Limb (tissue), 2 donors: Measurements from ENCODE around the gene MRPL2.

Source experiments
- DNase-seq, 2 donors: peaks; one replicate each; pipeline ENCODE4 v3.0.0-alpha.2; 2016; ENCODE audit errors: extremely low spot score in 2 of 2

MRPL2 gene

DNA sequence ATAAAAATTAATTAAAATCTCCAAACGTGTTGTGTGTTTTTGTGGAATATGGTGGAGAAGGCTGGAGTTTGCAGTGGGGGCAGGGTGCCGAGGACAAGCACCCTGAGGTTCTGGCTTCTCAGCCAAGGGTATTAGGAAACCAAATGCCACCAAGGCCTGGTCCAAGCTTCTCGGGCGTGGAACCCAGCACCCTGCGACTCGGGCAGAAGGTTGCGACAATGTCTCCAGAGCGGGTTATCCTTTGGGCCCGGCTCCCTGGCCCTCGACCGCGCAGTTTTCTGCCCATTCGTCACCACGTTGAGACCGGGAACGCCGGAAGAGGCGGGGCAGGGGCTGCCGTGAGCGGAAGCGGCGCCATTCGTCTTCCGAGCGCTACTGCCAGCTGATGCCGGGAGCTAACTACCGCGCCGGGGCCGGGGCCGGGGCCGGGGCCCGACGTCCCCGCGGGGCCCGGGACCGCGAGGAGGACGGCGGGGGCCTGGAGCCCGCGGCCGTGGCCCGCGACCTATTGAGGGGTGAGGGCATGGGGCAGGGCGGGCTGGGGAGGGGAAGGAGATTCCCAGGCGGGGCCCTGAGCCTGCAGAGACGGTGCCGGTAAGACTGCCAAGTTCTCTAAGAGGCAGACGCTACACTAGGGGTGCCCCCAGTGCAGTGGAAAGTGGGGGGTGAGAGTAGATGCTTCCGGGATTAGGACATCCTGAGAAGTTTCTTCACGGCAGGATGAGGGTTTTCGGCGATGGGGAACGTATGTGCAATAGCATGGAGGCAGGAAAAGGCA, 37.8 kb downstream of the MRPL2 start, which contains the start of gene RRP36:
Gene RRP36, plus strand, starts transcription at position 354 of the 778 bp plus-strand sequence. Its CDS starts 32 bp downstream, at position 386.
- peak; percentile 82 to 87 for DNase-seq

DNA sequence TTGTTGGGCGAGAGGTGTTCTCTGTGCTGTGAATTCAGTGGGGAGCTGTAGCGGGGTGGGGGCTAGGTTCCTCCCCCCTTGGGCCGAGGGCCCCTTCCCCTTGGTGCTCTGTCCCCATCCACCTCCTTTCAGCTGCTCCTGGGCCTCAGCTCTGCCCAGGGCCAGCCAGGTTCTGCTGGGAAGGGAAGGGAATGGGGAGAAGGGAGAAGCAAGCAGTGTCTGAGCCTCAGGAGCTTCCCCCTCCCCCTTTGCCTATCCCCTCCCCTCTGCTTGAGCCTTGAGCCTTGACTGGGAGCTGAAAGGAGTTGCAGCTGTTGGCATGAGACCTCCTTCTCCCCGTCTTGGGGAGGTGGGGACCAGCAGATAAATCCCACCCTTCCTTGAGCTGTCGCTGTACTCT, 38.4 kb downstream of the MRPL2 start:
- no peak for DNase-seq

DNA sequence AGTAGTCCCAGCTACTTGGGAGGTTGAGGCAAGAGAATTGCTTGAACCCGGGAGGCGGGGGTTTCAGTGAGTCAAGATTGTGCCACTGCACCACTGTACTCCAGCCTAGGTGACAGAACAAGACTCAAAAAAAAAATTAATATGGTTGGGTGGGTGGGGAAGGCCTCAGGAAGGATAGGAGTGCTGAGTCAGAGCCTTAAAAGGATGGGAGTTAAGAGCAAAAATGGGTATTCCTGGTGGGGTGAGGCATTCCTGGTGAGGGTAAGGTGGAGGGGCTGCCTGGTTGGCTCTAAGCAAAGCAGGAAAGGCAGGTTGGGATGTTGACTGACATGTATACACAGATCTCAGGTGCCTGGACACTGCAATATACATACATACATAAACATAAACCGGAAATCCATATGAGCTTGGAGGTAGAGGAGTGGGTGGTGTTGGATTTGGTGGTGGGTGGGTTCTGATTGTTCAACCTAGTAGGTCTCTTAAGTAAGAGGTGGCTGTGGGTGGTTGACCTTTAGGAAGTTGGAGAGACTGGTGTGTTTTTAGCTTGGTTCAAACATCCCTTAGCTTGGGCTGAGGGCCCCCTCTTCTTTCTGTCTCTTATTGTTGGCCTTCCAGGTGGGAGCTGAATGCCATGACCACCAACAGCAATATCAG, 39.1 kb downstream of the MRPL2 start:
- DNase-seq = no peak

DNA sequence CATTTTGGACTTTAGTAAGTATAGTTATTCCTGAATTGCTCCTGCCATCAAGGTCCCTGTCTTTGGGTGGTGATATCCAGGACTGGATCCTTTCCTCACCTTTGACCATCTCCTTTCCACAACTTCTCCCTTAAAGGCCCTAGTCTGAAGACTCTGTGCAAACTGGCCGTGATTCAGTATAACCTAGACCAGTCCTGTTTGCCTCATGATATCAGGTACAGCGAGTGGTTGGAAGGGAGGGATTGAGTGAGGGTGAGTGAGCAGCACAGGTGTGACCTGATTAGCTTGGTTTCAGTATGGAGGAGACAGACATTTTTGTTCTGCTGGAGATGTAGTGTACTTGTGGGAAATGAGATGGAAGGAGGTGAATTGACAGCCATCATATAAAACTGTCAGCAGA, 40.1 kb downstream of the MRPL2 start:
- no peak for DNase-seq

DNA sequence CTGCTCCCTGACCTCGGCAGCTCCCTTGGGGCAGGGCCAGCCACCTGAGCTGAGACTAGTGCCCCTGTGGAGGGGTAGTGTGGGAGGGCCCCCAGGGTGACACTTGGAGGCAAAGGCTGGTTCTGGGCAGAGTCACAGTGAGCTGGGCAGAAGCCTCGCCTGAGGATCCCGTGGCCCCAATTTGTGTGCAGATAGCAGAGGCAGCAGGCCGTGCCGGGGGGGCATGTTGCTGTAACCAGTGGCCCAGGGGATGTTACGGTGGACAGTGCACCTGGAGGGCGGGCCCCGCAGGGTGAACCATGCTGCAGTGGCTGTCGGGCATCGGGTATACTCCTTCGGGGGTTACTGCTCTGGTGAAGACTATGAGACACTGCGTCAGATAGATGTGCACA, 42.3 kb downstream of the MRPL2 start:
- no peak for DNase-seq

DNA sequence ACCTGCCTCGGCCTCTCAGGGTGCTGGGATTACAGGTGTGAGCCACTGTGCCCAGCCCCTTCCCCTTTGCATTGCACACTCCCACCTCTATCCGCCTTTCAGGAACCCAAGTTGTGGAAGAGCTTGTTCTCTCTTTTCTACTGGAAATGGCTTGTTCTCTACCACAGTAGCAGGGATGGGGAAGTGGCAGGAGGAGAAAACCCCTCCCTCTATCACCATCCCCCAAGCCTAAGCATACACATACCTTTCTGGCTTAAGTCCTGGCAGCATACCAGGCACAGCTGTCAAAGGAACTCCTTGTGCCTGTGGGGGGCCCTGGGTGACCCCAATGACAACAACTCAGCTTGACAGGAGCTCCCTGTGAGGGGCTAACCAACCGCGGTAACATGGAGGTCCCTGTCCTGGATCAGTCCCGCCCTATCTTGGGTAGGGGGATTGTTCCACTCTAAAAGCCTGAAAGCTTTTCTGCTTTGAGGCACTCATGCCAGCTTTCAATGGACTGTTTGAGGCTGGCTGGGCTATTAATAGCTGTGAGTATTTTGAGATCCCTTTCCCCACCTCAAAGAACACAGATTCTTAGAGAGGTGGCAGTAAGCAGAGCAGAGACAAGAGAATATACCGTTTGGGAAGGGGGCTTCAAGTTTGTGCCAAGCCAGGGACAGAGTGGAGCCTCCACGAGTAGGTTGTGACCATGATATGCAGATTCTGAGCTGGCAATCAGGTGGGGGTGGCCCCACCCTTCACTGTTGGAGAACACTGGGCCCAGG, 42.9 kb downstream of the MRPL2 start:
- DNase-seq = no peak

DNA sequence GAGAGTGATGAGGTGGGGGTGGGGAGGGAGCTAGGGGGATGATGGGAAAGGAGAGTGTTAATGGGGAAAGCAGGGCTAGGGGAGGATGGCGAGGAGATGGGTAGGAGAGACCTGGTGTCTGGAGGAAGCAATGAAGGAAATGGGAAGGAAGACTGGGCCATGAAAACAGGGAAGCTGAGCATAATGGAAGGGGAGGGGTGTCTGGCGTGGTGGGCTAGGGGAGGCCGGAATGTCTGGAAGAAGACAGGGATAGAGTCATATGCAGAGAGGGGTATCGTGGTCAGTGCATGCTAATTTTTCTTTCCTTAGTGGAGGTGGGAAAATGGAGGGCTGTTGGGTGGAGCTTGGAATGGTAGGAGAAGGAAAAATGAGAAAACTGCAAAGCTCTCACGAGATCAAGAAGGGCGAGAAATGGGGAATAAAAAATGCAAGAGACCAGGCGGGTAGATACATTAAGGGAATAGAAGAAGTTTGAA, 44.8 kb downstream of the MRPL2 start:
- no peak for DNase-seq

DNA sequence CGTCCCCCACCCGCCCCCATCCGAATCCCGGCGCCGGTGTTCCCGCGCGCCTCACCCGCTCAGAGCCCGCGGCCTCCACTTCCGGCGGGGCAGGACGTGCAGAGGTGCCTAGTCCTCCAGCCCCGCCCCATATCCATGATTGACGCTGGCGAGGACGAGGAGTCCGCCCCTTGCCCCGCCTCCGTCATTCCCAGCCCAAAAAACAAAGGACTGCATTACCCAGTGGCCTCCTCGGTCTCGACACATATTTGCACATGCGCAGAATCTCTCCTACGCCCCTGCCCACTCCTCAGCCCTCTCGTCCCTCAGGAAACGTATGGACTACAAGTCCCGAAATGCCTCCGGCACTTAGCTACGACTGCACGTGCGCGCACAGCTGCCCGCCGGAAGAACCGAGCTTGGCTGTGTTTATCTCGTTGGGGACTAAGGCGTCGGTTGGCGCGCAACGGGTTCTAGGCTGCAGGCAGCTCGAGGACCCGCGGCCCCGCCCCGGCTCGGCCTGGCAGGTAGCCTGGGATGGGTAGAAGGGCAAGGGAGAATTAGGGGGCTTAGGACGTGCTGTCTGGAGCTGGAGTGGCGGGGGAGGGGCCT, 45.3 kb downstream of the MRPL2 start, which contains the start of the genes KLHDC3 and MEA1:
Gene KLHDC3, plus strand, starts transcription at position 407 of the 591 bp plus-strand sequence. CDS start 2,944 bp downstream, outside the sequence.
Gene MEA1, minus strand, starts transcription at position 104 of the 591 bp plus-strand sequence. CDS start 133 bp downstream, outside the sequence.
- DNase-seq = peak; percentile 99 to 100

DNA sequence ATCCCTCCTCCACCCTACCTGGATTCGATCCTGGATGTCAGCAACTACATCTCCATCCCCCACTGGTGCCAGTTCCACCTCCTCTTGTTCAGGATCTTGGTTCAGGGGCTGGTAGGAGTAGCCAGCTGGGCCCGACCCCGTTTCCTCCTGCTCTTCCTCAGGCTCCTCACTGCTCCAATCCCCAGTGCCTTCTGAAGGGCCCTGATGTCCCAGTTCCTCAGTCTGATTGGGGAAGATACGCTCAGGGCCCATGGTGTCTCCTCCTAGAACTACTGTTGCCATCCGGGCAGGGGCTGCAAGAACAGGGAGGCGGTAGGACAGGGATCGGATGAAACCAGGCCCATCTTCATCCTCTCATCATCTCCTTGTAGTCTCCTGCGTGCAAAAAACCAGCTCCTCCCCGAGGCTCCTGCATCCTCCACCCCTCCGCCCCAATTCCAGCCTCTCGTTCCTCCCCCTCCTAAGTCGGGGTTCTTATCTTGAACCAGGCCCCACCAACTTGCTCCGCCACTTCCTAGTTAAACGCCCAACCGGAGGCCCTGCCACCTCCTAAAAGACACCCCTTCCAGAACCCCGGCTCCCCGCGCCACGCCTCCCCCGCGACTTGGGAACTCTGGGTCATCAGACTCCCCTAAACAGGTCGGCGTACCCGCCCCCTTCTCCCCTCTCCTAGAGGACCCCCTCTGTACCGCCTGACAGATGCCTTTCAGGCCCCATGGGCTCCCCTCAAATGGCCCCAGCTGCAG, 46.0 kb downstream of the MRPL2 start:
- no peak for DNase-seq

DNA sequence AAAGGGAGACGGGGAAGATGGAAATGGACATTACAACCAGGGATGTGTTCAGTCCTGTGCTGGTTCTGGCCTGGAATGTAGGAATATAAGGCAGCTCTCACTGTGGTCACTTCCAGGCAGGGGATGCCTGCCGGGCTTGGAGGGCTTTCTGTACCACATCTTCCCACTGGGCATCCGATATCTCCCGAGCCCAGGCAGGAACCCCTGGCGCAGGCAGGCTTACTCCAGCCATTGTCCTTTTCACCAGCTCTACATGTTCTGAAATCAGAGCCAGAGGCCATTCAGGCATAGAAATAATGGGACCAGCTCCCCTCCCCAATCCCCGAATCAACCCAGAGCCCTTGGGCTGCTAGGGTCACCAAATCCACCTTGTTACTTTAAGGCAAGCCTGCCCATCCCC, 46.9 kb downstream of the MRPL2 start:
- no peak for DNase-seq

DNA sequence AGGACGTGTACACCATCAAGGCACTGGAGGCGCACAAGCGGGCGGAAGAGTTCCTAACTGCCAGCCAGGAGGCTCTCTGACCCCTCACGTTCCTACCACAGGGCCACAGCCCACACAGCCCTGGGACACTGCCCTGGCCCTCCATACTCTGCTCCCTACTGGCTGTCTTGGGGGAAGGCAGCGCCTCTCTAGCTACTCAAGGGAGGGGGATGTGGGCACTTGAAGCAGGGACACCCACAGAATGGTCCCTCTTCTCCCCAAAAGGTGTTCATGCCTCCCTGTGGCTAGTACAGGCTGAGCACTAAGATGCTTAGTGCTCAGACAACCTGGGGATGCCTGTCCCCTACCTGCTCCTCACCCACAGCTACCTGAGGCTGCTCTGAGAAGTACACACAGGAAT, 48.0 kb downstream of the MRPL2 start:
- DNase-seq = no peak

DNA sequence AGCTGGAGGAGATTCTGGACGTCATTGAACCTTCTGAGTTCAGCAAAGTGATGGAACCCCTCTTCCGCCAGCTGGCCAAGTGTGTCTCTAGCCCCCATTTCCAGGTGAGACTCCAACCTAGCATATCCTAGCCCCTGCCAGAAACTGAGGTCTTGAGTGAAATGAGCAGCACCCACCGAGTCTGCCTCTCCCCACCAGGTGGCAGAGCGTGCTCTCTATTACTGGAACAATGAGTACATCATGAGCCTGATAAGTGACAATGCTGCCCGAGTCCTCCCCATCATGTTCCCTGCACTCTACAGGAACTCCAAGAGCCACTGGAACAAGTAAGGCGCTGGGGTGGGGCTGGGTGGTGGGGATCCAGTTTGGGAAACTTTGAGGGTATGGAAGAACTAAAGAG, 50.1 kb downstream of the MRPL2 start:
- peak in 1 of 2 donors; percentile 62 for DNase-seq

DNA sequence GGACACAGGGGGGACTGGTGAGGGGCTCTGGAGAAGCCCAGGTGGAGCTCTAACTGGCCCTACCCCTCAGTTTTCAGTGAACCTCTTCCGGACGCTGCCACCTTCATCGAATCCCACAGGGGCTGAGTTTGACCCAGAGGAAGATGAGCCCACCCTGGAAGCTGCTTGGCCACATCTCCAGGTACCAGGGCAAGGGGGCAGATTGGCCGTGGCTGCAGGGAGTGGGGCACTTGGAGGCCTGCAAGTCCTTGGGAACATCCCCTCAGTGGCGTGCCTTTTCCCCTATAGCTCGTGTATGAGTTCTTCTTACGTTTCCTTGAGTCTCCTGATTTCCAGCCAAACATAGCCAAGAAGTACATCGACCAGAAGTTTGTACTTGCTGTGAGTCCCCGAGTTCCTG, 52.1 kb downstream of the MRPL2 start:
- no peak for DNase-seq

DNA sequence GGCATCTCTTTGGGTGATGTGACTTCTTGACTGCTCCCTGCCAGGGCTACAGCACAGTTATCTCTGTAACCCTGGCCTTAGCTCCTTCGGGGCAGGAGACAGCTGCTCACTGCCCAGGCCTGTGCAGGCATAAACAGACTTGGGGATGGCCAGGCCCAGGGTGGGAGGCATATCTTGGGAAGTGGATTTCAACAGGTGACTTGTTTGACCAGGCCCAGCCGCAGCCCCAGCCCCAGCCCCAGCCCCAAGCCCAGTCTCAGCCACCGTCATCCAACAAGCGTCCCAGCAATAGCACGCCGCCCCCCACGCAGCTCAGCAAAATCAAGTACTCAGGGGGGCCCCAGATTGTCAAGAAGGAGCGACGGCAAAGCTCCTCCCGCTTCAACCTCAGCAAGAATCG, 53.0 kb downstream of the MRPL2 start:
- DNase-seq = no peak

DNA sequence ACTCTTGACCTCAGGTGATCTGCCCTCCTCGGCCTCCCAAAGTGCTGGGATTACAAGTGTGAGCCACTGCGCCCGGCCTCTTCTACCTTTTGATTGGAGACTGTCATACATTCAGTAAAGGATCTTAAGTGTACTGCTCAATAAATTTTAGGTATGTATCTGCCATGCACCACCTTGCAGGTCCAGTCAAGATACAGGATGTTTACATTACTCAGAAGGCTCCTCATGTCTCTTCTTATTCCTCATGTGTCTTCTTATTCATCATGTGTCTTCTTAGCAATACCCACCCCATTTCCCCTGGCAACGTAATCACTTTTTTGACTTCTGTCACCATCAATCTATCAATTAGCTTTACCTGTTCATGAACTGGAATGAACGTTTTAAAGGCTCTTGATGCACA, 53.4 kb downstream of the MRPL2 start:
- no peak for DNase-seq
